WTC11 (cell line): Measurements from ENCODE around the gene KLF7. TPM values are rescaled to one million over a fixed set of nuclear protein-coding genes. Genes with fewer than 3 reads are reported as not detected.

Source experiments
- ATAC-seq: fragments of 200-7000 bp; cut with Tn5 transposase; 2 replicates; pipeline ENCODE4 v1.10.0; 2021; ENCODE audit warnings: mild to moderate bottlenecking, moderate library complexity
- CTCF ChIA-PET: fragments of 300-600 bp; sonication (Branson Sonifier 250); formaldehyde crosslinking; loops from one replicate; lab custom pipeline; 2021; ENCODE audit warnings: antibody characterized with exemption; lab: Charles Lee
- POLR2A ChIA-PET: fragments of 350-600 bp; sonication (Branson Sonifier 250); formaldehyde crosslinking; loops from one replicate; lab custom pipeline; 2021; ENCODE audit warnings: antibody characterized with exemption; lab: Charles Lee
- DNase-seq: peaks from one replicate; pipeline ENCODE4 v3.0.0; 2021; ENCODE audit warnings: low spot score
- H3K27ac Mint-ChIP-seq: 2 replicates; pipeline ENCODE4 v1.8.0; 2021; ENCODE audit warnings: mixed read lengths
- H3K27me3 Mint-ChIP-seq: 2 replicates; pipeline ENCODE4 v1.8.0; 2021; ENCODE audit warnings: low read depth, mild to moderate bottlenecking, moderate library complexity, mixed read lengths
- H3K36me3 Mint-ChIP-seq: 2 replicates; pipeline ENCODE4 v1.8.0; 2021; ENCODE audit warnings: mixed read lengths
- H3K4me1 Mint-ChIP-seq: 2 replicates; pipeline ENCODE4 v1.8.0; 2022; ENCODE audit warnings: mixed read lengths
- H3K4me3 Mint-ChIP-seq: 2 replicates; pipeline ENCODE4 v1.8.0; 2021; ENCODE audit warnings: mild to moderate bottlenecking, moderate library complexity, mixed read lengths
- H3K9me3 Mint-ChIP-seq: 2 replicates; pipeline ENCODE4 v1.8.0; 2021; ENCODE audit warnings: mixed read lengths
- NFE2L1 ChIP-seq: sonication (generic); formaldehyde crosslinking; IDR thresholded peaks from 2 replicates; pipeline ENCODE4 v1.8.1; 2023; ENCODE audit warnings: missing genetic modification reagents
- NR2C2 ChIP-seq: sonication (generic); formaldehyde crosslinking; IDR thresholded peaks from 2 replicates; pipeline ENCODE4 v1.8.0; 2022; ENCODE audit warnings: mild to moderate bottlenecking, missing genetic modification reagents
- NR3C1 ChIP-seq: sonication (generic); formaldehyde crosslinking; conservative IDR thresholded peaks from 2 replicates; pipeline ENCODE4 v1.8.1; 2023; ENCODE audit warnings: low read depth, mild to moderate bottlenecking, missing genetic modification reagents
- PRRX2 ChIP-seq: fragments of 250-450 bp; sonication (Bioruptor Pico); IDR thresholded peaks from 2 replicates; pipeline ENCODE4 v1.8.0; 2021; ENCODE audit warnings: mild to moderate bottlenecking
- SMAD4 ChIP-seq: sonication (generic); formaldehyde crosslinking; IDR thresholded peaks from 2 replicates; pipeline ENCODE4 v1.8.0; 2022; ENCODE audit warnings: mild to moderate bottlenecking, missing genetic modification reagents
- total RNA-seq: library from RNA; stranded (reverse); gene quantifications from 3 replicates; pipeline ENCODE4 v1.2.3, GENCODE V29; 2021
- TF ChIP-seq, protein P1 (sequence below): sonication (generic); formaldehyde crosslinking; IDR thresholded peaks from 2 replicates; pipeline ENCODE4 v1.8.0; 2023; ENCODE audit warnings: missing genetic modification reagents
- TF ChIP-seq, protein P2 (sequence below): sonication (generic); formaldehyde crosslinking; conservative IDR thresholded peaks from 2 replicates; pipeline ENCODE4 v1.8.1; 2022; ENCODE audit warnings: mild to moderate bottlenecking, missing genetic modification reagents
- TF ChIP-seq, protein P3 (sequence below): sonication (generic); formaldehyde crosslinking; conservative IDR thresholded peaks from 2 replicates; pipeline ENCODE4 v1.8.1; 2023; ENCODE audit warnings: mild to moderate bottlenecking, low read depth, missing genetic modification reagents, moderate library complexity
- TF ChIP-seq, protein P4 (sequence below): fragments of 250-450 bp; sonication (Bioruptor Pico); IDR thresholded peaks from 2 replicates; pipeline ENCODE4 v1.9.0; 2021; ENCODE audit warnings: mild to moderate bottlenecking, borderline replicate concordance
- TF ChIP-seq, protein P5 (sequence below): fragments of 200-600 bp; IDR thresholded peaks from 2 replicates; pipeline ENCODE4 v1.8.0; 2022; ENCODE audit warnings: antibody characterized with exemption
- TF ChIP-seq, protein P6 (sequence below): sonication (generic); formaldehyde crosslinking; IDR thresholded peaks from 2 replicates; pipeline ENCODE4 v1.8.1; 2023; ENCODE audit warnings: mild to moderate bottlenecking, missing genetic modification reagents
- TF ChIP-seq, protein P7 (sequence below): fragments of 250-450 bp; sonication (Bioruptor Pico); IDR thresholded peaks from 2 replicates; pipeline ENCODE4 v1.9.0; 2021; ENCODE audit warnings: mild to moderate bottlenecking
- TF ChIP-seq, protein P8 (sequence below): sonication (generic); formaldehyde crosslinking; IDR thresholded peaks from 2 replicates; pipeline ENCODE4 v1.8.1; 2022; ENCODE audit warnings: mild to moderate bottlenecking, missing genetic modification reagents, moderate library complexity, borderline replicate concordance
- TF ChIP-seq, protein P9 (sequence below): sonication (generic); formaldehyde crosslinking; IDR thresholded peaks from 2 replicates; pipeline ENCODE4 v1.8.1; 2023; ENCODE audit warnings: mild to moderate bottlenecking, missing genetic modification reagents, moderate library complexity
- TF ChIP-seq, protein P10 (sequence below): sonication (generic); formaldehyde crosslinking; IDR thresholded peaks from 2 replicates; pipeline ENCODE4 v1.8.0; 2022; ENCODE audit warnings: mild to moderate bottlenecking, missing genetic modification reagents

KLF7 gene
- total RNA-seq, 1 experiment from 2014 or later, result 25.4 TPM

DNA sequence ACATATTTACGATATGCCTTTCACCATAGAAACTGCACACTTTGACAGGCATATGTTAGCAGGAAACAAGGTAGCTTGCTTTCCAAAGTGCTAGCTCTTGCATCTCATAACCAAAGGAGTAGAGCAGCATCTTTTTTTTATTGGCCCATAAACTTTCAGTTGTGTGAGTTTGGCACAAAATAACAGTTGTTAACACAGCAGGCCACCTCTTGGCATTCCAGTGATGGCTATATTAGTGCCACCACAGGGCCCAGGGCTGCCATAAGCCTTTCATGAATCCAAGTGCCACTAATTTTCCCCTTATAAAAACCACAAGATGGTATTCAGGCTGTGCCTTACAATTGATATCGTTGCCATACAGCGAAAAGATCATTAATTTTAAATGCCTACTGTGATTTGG, 40.3 kb upstream of the KLF7 start (continued):
- TF ChIP-seq, protein P1, sequence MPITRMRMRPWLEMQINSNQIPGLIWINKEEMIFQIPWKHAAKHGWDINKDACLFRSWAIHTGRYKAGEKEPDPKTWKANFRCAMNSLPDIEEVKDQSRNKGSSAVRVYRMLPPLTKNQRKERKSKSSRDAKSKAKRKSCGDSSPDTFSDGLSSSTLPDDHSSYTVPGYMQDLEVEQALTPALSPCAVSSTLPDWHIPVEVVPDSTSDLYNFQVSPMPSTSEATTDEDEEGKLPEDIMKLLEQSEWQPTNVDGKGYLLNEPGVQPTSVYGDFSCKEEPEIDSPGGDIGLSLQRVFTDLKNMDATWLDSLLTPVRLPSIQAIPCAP (CRISPR knock-in tag), result no peak
- TF ChIP-seq, protein P2, sequence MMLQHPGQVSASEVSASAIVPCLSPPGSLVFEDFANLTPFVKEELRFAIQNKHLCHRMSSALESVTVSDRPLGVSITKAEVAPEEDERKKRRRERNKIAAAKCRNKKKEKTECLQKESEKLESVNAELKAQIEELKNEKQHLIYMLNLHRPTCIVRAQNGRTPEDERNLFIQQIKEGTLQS (CRISPR knock-in tag), result no peak
- TF ChIP-seq, protein P3, sequence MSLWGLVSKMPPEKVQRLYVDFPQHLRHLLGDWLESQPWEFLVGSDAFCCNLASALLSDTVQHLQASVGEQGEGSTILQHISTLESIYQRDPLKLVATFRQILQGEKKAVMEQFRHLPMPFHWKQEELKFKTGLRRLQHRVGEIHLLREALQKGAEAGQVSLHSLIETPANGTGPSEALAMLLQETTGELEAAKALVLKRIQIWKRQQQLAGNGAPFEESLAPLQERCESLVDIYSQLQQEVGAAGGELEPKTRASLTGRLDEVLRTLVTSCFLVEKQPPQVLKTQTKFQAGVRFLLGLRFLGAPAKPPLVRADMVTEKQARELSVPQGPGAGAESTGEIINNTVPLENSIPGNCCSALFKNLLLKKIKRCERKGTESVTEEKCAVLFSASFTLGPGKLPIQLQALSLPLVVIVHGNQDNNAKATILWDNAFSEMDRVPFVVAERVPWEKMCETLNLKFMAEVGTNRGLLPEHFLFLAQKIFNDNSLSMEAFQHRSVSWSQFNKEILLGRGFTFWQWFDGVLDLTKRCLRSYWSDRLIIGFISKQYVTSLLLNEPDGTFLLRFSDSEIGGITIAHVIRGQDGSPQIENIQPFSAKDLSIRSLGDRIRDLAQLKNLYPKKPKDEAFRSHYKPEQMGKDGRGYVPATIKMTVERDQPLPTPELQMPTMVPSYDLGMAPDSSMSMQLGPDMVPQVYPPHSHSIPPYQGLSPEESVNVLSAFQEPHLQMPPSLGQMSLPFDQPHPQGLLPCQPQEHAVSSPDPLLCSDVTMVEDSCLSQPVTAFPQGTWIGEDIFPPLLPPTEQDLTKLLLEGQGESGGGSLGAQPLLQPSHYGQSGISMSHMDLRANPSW, result no peak
- TF ChIP-seq NR2C2, result no peak

DNA sequence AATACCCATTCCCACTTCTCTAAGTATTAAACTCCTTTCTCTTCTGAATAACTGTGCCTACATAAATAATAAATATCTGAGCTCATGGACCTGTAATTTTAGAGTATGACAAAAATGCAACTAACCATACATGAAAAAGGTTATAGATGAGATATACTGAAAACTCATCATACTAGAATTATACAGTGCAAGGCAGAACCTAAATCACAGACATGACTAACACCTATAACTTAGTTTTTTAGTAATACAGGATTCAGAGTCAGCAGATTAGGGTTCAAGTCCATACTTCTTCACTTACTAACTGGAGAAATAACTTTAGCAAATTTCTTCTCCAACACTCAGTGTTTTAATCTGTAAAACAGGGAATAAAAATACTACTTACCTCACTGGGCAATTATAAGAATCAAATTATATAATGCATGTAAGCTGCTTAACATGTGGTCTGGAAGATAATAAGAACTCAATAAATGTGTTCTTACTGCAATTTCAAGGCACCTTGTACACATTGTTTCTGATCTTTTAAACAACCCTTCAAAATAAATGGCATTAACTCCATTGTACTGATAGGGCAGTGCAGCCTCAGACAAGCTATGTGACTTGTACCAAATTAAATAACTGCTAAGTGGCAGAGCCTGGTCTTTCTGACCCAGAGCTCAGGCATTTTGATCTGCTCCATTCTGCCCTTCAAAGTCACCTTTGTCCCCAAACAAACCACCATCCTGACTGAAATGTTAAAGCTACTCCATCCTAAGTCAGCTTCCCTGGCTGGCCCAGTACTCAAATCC, 39.6 kb upstream of the KLF7 start:
- ChIA-PET CTCF (no interaction called here), POLR2A (interaction anchor here (1.0 kb wide), 1 partner anchor 21 kb away, joined by 4 read pairs; no protein-coding TSS in a partner anchor)
- DNase-seq (no peak), ATAC-seq (no peak)
- TF ChIP-seq SMAD4 (no peak), PRRX2 (CRISPR knock-in tag) (no peak), NR3C1 (CRISPR knock-in tag) (no peak), NFE2L1 (no peak)
- TF ChIP-seq, protein P4, sequence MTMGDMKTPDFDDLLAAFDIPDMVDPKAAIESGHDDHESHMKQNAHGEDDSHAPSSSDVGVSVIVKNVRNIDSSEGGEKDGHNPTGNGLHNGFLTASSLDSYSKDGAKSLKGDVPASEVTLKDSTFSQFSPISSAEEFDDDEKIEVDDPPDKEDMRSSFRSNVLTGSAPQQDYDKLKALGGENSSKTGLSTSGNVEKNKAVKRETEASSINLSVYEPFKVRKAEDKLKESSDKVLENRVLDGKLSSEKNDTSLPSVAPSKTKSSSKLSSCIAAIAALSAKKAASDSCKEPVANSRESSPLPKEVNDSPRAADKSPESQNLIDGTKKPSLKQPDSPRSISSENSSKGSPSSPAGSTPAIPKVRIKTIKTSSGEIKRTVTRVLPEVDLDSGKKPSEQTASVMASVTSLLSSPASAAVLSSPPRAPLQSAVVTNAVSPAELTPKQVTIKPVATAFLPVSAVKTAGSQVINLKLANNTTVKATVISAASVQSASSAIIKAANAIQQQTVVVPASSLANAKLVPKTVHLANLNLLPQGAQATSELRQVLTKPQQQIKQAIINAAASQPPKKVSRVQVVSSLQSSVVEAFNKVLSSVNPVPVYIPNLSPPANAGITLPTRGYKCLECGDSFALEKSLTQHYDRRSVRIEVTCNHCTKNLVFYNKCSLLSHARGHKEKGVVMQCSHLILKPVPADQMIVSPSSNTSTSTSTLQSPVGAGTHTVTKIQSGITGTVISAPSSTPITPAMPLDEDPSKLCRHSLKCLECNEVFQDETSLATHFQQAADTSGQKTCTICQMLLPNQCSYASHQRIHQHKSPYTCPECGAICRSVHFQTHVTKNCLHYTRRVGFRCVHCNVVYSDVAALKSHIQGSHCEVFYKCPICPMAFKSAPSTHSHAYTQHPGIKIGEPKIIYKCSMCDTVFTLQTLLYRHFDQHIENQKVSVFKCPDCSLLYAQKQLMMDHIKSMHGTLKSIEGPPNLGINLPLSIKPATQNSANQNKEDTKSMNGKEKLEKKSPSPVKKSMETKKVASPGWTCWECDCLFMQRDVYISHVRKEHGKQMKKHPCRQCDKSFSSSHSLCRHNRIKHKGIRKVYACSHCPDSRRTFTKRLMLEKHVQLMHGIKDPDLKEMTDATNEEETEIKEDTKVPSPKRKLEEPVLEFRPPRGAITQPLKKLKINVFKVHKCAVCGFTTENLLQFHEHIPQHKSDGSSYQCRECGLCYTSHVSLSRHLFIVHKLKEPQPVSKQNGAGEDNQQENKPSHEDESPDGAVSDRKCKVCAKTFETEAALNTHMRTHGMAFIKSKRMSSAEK, result no peak
- TF ChIP-seq, protein P5, sequence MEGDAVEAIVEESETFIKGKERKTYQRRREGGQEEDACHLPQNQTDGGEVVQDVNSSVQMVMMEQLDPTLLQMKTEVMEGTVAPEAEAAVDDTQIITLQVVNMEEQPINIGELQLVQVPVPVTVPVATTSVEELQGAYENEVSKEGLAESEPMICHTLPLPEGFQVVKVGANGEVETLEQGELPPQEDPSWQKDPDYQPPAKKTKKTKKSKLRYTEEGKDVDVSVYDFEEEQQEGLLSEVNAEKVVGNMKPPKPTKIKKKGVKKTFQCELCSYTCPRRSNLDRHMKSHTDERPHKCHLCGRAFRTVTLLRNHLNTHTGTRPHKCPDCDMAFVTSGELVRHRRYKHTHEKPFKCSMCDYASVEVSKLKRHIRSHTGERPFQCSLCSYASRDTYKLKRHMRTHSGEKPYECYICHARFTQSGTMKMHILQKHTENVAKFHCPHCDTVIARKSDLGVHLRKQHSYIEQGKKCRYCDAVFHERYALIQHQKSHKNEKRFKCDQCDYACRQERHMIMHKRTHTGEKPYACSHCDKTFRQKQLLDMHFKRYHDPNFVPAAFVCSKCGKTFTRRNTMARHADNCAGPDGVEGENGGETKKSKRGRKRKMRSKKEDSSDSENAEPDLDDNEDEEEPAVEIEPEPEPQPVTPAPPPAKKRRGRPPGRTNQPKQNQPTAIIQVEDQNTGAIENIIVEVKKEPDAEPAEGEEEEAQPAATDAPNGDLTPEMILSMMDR, result no peak
- TF ChIP-seq, protein P6, sequence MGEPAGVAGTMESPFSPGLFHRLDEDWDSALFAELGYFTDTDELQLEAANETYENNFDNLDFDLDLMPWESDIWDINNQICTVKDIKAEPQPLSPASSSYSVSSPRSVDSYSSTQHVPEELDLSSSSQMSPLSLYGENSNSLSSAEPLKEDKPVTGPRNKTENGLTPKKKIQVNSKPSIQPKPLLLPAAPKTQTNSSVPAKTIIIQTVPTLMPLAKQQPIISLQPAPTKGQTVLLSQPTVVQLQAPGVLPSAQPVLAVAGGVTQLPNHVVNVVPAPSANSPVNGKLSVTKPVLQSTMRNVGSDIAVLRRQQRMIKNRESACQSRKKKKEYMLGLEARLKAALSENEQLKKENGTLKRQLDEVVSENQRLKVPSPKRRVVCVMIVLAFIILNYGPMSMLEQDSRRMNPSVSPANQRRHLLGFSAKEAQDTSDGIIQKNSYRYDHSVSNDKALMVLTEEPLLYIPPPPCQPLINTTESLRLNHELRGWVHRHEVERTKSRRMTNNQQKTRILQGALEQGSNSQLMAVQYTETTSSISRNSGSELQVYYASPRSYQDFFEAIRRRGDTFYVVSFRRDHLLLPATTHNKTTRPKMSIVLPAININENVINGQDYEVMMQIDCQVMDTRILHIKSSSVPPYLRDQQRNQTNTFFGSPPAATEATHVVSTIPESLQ (CRISPR knock-in tag), result no peak
- TF ChIP-seq, protein P7, sequence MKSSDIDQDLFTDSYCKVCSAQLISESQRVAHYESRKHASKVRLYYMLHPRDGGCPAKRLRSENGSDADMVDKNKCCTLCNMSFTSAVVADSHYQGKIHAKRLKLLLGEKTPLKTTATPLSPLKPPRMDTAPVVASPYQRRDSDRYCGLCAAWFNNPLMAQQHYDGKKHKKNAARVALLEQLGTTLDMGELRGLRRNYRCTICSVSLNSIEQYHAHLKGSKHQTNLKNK (CRISPR knock-in tag), result no peak
- TF ChIP-seq, protein P8, sequence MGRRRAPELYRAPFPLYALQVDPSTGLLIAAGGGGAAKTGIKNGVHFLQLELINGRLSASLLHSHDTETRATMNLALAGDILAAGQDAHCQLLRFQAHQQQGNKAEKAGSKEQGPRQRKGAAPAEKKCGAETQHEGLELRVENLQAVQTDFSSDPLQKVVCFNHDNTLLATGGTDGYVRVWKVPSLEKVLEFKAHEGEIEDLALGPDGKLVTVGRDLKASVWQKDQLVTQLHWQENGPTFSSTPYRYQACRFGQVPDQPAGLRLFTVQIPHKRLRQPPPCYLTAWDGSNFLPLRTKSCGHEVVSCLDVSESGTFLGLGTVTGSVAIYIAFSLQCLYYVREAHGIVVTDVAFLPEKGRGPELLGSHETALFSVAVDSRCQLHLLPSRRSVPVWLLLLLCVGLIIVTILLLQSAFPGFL (CRISPR knock-in tag), result no peak
- TF ChIP-seq, protein P9, sequence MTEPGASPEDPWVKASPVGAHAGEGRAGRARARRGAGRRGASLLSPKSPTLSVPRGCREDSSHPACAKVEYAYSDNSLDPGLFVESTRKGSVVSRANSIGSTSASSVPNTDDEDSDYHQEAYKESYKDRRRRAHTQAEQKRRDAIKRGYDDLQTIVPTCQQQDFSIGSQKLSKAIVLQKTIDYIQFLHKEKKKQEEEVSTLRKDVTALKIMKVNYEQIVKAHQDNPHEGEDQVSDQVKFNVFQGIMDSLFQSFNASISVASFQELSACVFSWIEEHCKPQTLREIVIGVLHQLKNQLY (CRISPR knock-in tag), result no peak
- TF ChIP-seq, protein P10, sequence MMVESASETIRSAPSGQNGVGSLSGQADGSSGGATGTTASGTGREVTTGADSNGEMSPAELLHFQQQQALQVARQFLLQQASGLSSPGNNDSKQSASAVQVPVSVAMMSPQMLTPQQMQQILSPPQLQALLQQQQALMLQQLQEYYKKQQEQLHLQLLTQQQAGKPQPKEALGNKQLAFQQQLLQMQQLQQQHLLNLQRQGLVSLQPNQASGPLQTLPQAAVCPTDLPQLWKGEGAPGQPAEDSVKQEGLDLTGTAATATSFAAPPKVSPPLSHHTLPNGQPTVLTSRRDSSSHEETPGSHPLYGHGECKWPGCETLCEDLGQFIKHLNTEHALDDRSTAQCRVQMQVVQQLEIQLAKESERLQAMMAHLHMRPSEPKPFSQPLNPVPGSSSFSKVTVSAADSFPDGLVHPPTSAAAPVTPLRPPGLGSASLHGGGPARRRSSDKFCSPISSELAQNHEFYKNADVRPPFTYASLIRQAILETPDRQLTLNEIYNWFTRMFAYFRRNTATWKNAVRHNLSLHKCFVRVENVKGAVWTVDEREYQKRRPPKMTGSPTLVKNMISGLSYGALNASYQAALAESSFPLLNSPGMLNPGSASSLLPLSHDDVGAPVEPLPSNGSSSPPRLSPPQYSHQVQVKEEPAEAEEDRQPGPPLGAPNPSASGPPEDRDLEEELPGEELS (CRISPR knock-in tag), result no peak
- Mint-ChIP-seq H3K36me3 (no peaks in the 10 kb centered on the region), H3K4me1 (no peaks in the 10 kb centered on the region; the same call in 1 of the 2 replicates), H3K4me3 (no peak overlapping the region), H3K9me3 (no peaks in the 10 kb centered on the region), H3K27me3 (no peaks in the 10 kb centered on the region), H3K27ac (no peak overlapping the region)
